ENCODE results near the gene GOSR2.

GOSR2 gene

GRCh38 chr17:46922804-46923635 lies at the start of gene GOSR2:
TSS of gene GOSR2 (plus strand) at chr17:46923160. CDS start at chr17:46923193, 33 bp downstream.
- intact Hi-C loops (cut with DNase I) = loop anchor here (5.0 kb wide), 1 partner anchor 144 kb away; no protein-coding TSS in a partner anchor

GRCh38 chr17:46873941-46874645 lies 48.9 kb upstream of the GOSR2 start:
- DNase-seq = peak in 3 of 10 donors; percentile 30 to 79 (median 64)
- intact Hi-C loops (cut with DNase I) = no loop called here

More at GRCh38 chr17:46922804-46923635, at the start of gene GOSR2:
- DNase-seq = peak; percentile 84 to 98 (median 91)

- intact Hi-C loops (cut with DNase I) = no loop called here
These were observed 48.1 kb upstream of the GOSR2 start for GRCh38 chr17:46874906-46875305.

GRCh38 chr17:46875849-46876352 lies 47.1 kb upstream of the GOSR2 start:
- intact Hi-C loops (cut with DNase I) = no loop called here
- DNase-seq = peak in 1 of 10 donors; percentile 65

More at GRCh38 chr17:46874906-46875305, 48.1 kb upstream of the GOSR2 start:
- DNase-seq = peak in 2 of 10 donors; percentile 65 to 70

GRCh38 chr17:46876353-46876887 lies 46.5 kb upstream of the GOSR2 start:
- DNase-seq = peak in 2 of 10 donors; percentile 67 to 73
- intact Hi-C loops (cut with DNase I) = no loop called here

GRCh38 chr17:46876926-46877325 lies 46.0 kb upstream of the GOSR2 start:
- intact Hi-C loops (cut with DNase I) = no loop called here
- peak in 2 of 10 donors; percentile 38 to 60 for DNase-seq

GRCh38 chr17:46877466-46877865 lies 45.5 kb upstream of the GOSR2 start:
- intact Hi-C loops (cut with DNase I) = no loop called here
- DNase-seq = peak in 2 of 10 donors; percentile 55 to 77

- peak in 5 of 10 donors; percentile 11 to 89 (median 23) for DNase-seq
- intact Hi-C loops (cut with DNase I) = no loop called here
These were observed 44.9 kb upstream of the GOSR2 start for GRCh38 chr17:46878055-46878454.

- DNase-seq = peak in 2 of 10 donors; percentile 51 to 67
- intact Hi-C loops (cut with DNase I) = no loop called here
These were observed 43.9 kb upstream of the GOSR2 start for GRCh38 chr17:46879101-46879500.

- DNase-seq = peak in 1 of 10 donors; percentile 65
- intact Hi-C loops (cut with DNase I) = no loop called here
These were observed 41.9 kb upstream of the GOSR2 start for GRCh38 chr17:46881015-46881414.

GRCh38 chr17:46882666-46883065 lies 40.3 kb upstream of the GOSR2 start:
- DNase-seq = peak in 1 of 10 donors; percentile 31
- intact Hi-C loops (cut with DNase I) = no loop called here

- peak in 2 of 10 donors; percentile 21 to 77 for DNase-seq
These were observed 39.0 kb upstream of the GOSR2 start for GRCh38 chr17:46883871-46884520.

GRCh38 chr17:46884552-46884951 lies 38.4 kb upstream of the GOSR2 start:
- intact Hi-C loops (cut with DNase I) = no loop called here
- DNase-seq = peak in 2 of 10 donors; percentile 18 to 36

More at GRCh38 chr17:46883871-46884520, 39.0 kb upstream of the GOSR2 start:
- intact Hi-C loops (cut with DNase I) = no loop called here

- peak in 2 of 10 donors; percentile 46 to 52 for DNase-seq
- intact Hi-C loops (cut with DNase I) = no loop called here
These were observed 37.3 kb upstream of the GOSR2 start for GRCh38 chr17:46885415-46886309.

- no peak for DNase-seq
- intact Hi-C loops (cut with DNase I) = no loop called here
These were observed 36.7 kb upstream of the GOSR2 start for GRCh38 chr17:46886310-46886663.

- peak in 1 of 10 donors; percentile 6 for DNase-seq
- intact Hi-C loops (cut with DNase I) = no loop called here
These were observed 35.2 kb upstream of the GOSR2 start for GRCh38 chr17:46887717-46888116.

- intact Hi-C loops (cut with DNase I) = no loop called here
These were observed 34.2 kb upstream of the GOSR2 start for GRCh38 chr17:46888727-46889126.

GRCh38 chr17:46889519-46889918 lies 33.4 kb upstream of the GOSR2 start:
- intact Hi-C loops (cut with DNase I) = no loop called here
- DNase-seq = peak in 2 of 10 donors; percentile 6 to 9

More at GRCh38 chr17:46888727-46889126, 34.2 kb upstream of the GOSR2 start:
- no peak for DNase-seq

GRCh38 chr17:46889992-46890564 lies 32.9 kb upstream of the GOSR2 start:
- peak in 2 of 10 donors; percentile 7 to 43 for DNase-seq
- intact Hi-C loops (cut with DNase I) = no loop called here
